K562 (cell line): ENCODE measurements around the gene PRCP. TPM values are rescaled to one million over a fixed set of nuclear protein-coding genes. Genes with fewer than 3 reads are reported as not detected.

Experiments used
- ATAC-seq: fragments of 200-7000 bp; cut with Tn5 transposase; 3 replicates; pipeline ENCODE4 v1.9.1; 2020; ENCODE audit warnings: moderate library complexity
- BruUV-seq: library from RNA; stranded (reverse); fragments of 400-500 nt; replicated peaks from 2 replicates; lab custom pipeline; 2021; lab: Mats Ljungman, UMichigan
- CTCF ChIA-PET: fragments of 300-600 bp; formaldehyde crosslinking; extraction: SDS; loops from one replicate; lab custom pipeline; 2021; ENCODE audit warnings: low intra/inter-chr PET ratio; lab: Yijun Ruan, JAX
- POLR2A ChIA-PET: fragments of 300-600, 350-650 bp; sonication (Branson Sonifier 250); formaldehyde crosslinking; extraction: SDS; loops from one replicate; lab custom pipeline; 2021; ENCODE audit warnings: antibody characterized with exemption, inconsistent platforms; lab: Yijun Ruan, JAX
- DNase-seq, 4 experiments: peaks; one replicate each; pipeline versions ENCODE4 v3.0.0 to v3.0.0-alpha.2; 2011 to 2018; ENCODE audit warnings: low spot score in 3 of 4, mixed read lengths in 3 of 4; ENCODE audit errors: extremely low read depth in 1 of 4
- FAIRE-seq: peaks from 2 replicates; lab custom pipeline; 2011; peaks lifted over from hg19 to GRCh38; lab: Jason Lieb, UNC
- H2AFZ ChIP-seq: 2 replicates; pipeline ENCODE4 v1.6.0; 2011; ENCODE audit warnings: low read depth, low read length, control low read depth, inconsistent platforms
- H3K27ac ChIP-seq: fragments of 200-600 bp; 3 replicates; pipeline ENCODE4 v1.8.0; 2011; ENCODE audit warnings: low read depth, mild to moderate bottlenecking, control low read depth, inconsistent platforms, low read length, moderate library complexity, mixed read lengths; ENCODE audit errors: extremely low read depth
- H3K27me3 ChIP-seq, 2 experiments: fragments of 300-600 bp in 1 of 2; 2 replicates in 1 of 2; 3 replicates in 1 of 2; pipeline versions ENCODE4 v1.6.0 to v1.8.0; 2011; ENCODE audit warnings: inconsistent platforms in 2 of 2, low read length in 2 of 2, mild to moderate bottlenecking in 1 of 2, mixed read lengths in 1 of 2, moderate library complexity in 1 of 2; ENCODE audit not compliant: control insufficient read depth in 2 of 2, insufficient read depth in 2 of 2
- H3K36me3 ChIP-seq: fragments of 300-600 bp; 3 replicates; pipeline ENCODE4 v1.8.0; 2011; ENCODE audit warnings: mild to moderate bottlenecking, low read length, inconsistent platforms; ENCODE audit not compliant: control insufficient read depth, insufficient read depth
- H3K4me1 ChIP-seq, 2 experiments: fragments of 200-600 bp in 1 of 2; replicated peaks in 1 of 2; 2 replicates in 1 of 2; 3 replicates in 1 of 2; pipeline versions ENCODE4 v1.5.1 to v1.8.0; 2011; ENCODE audit warnings: inconsistent platforms in 2 of 2, low read length in 2 of 2, mild to moderate bottlenecking in 1 of 2, mixed read lengths in 1 of 2, moderate library complexity in 1 of 2; ENCODE audit not compliant: control insufficient read depth in 2 of 2, insufficient read depth in 2 of 2
- H3K4me2 ChIP-seq: 2 replicates; pipeline ENCODE4 v1.6.1; 2011; ENCODE audit warnings: low read length, control low read depth, inconsistent platforms, mixed read lengths; ENCODE audit not compliant: insufficient read depth
- H3K4me3 ChIP-seq: fragments of 200-600 bp; sonication (generic), shearing (Covaris generic); 2 replicates; pipeline ENCODE4 v1.5.1; 2016; ENCODE audit warnings: control low read depth, inconsistent platforms
- H3K79me2 ChIP-seq: fragments of 200-600 bp; 3 replicates; pipeline ENCODE4 v1.8.0; 2011; ENCODE audit warnings: low read length, inconsistent platforms; ENCODE audit not compliant: control insufficient read depth, insufficient read depth
- H3K9ac ChIP-seq, 2 experiments: 2 replicates each; pipeline versions ENCODE4 v1.6.0 to v1.6.1; 2011; ENCODE audit warnings: low read depth in 2 of 2, low read length in 2 of 2, control low read depth in 1 of 2, inconsistent platforms in 1 of 2, mild to moderate bottlenecking in 1 of 2, mixed read lengths in 1 of 2; ENCODE audit not compliant: insufficient read depth in 1 of 2
- H3K9me1 ChIP-seq: one replicate; pipeline ENCODE4 v1.6.0; 2011; ENCODE audit warnings: inconsistent platforms, mild to moderate bottlenecking, low read length, moderate library complexity; ENCODE audit not compliant: control insufficient read depth, insufficient read depth
- H3K9me3 ChIP-seq: replicated peaks from 2 replicates; pipeline ENCODE4 v1.5.1; 2011; ENCODE audit warnings: low read depth, low read length, inconsistent platforms; ENCODE audit not compliant: control insufficient read depth, insufficient read depth
- H4K20me1 ChIP-seq: replicated peaks from 2 replicates; pipeline ENCODE4 v1.6.1; 2011; ENCODE audit warnings: low read length, inconsistent platforms, mixed read lengths; ENCODE audit not compliant: control insufficient read depth, insufficient read depth
- COPS2 ChIP-seq: fragments of 450-650 bp; conservative IDR thresholded peaks from 2 replicates; pipeline ENCODE4 v1.6.1; 2016; ENCODE audit warnings: mild to moderate bottlenecking, moderate library complexity
- MEF2D ChIP-seq: conservative IDR thresholded peaks from 2 replicates; pipeline ENCODE4 v1.6.1; 2016; ENCODE audit warnings: low read depth, missing genetic modification characterization, missing compliant biosample characterization
- MTA3 ChIP-seq: fragments of 450-650 bp; formaldehyde crosslinking; IDR thresholded peaks from 2 replicates; pipeline ENCODE4 v1.6.1; 2017; ENCODE audit warnings: mild to moderate bottlenecking, borderline replicate concordance
- ZNF785 ChIP-seq: fragments of 250-450 bp; sonication (Bioruptor Pico); IDR thresholded peaks from 2 replicates; pipeline ENCODE4 v1.4.0; 2020; ENCODE audit warnings: mild to moderate bottlenecking
- WGBS: fragments of 100-300 bp; shearing (Covaris generic); methylation state at CpG from one replicate; pipeline ENCODE4 v1.1.6; 2016; ENCODE audit warnings: low coverage, mixed read lengths; ENCODE audit not compliant: insufficient coverage; ENCODE audit errors: missing lambda C conversion rate; 5-methylcytosine and 5-hydroxymethylcytosine counted together
- in situ Hi-C: fragments of 300-500 bp; cut with MboI; formaldehyde crosslinking; loops from 4 replicates; pipeline ENCODE4 v1.15.0; 2018; ENCODE audit warnings: inconsistent platforms, mixed read lengths
- intact Hi-C: fragments of 100-400 bp; cut with micrococcal nuclease; formaldehyde crosslinking; loops from 2 replicates; pipeline ENCODE4 v1.14.2; 2022
- polyA plus RNA-seq, 8 experiments: library from polyadenylated mRNA; depleted of rRNA in 4 of 8; stranded (reverse) in 5 of 8; unstranded in 3 of 8; fragments of >200 nt; fragmentation: Nextera tagmentation in 2 of 8; fragmentation: Illumina TruSeq in 1 of 8; extraction: Ambion mirVana in 2 of 8; extraction: Trizol in 1 of 8; gene quantifications; 2 replicates each; pipeline versions ENCODE4 v1.2.1 to v1.2.3, GENCODE V29; 2011 to 2014; ENCODE audit warnings: inconsistent platforms in 1 of 8, missing spikeins in 1 of 8
- total RNA-seq, 7 experiments: library from RNA; depleted of rRNA in 6 of 7; stranded (reverse); fragments of >200 nt in 6 of 7; fragmentation: Illumina TruSeq in 2 of 7; extraction: Trizol in 2 of 7; gene quantifications; 2 replicates each; pipeline versions ENCODE4 v1.2.1 to v1.2.3, GENCODE V29; 2011 to 2021; ENCODE audit warnings: low replicate concordance in 1 of 7
- TF ChIP-seq, protein P1 (sequence below): fragments of 250-450 bp; sonication (Bioruptor Pico); IDR thresholded peaks from 2 replicates; pipeline ENCODE4 v1.5.0; 2021

The PRCP gene
- total and polyA plus RNA-seq, 9 of the 15 experiments (the other 6 are each of a cell fraction or from before 2014, with no cell fraction given): 9.5 to 43.1 (median 23.2) TPM

DNA sequence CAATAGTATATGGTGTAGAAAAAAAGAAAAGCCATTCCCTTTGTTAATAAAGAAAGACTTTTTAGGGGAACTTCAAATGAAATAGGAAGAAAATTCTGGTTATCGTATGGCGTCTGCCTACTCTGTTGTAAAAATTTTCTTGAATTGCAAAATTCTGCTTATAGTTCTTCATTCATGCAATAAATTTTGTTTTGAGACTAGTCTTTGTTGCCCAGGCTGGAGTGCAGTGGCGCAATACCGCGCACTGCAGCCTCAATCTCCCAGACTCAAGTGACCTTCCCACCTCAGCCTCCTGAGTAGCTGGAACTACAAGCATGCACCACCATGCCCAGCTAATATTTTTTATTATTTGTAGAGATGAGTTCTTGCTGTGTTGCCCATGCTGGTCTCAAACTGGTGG, 7.1 kb upstream of the PRCP start:
- FAIRE-seq: no peak
- no peak overlapping the region for H3K4me3 ChIP-seq
- H3K9me1 ChIP-seq: no peaks in the 10 kb centered on the region
- no peaks in the 10 kb centered on the region for H4K20me1 ChIP-seq
- no peak for DNase-seq
- ChIA-PET POLR2A (no interaction called here), CTCF (interaction anchor here (2.3 kb wide), 1 partner anchor 342 kb away, joined by 7 read pairs; no protein-coding TSS in a partner anchor)
- BruUV-seq: no TSS peak
- no peak overlapping the region for H2AFZ ChIP-seq
- no peak overlapping the region for H3K9ac ChIP-seq
- H3K4me2 ChIP-seq: no peak overlapping the region
- WGBS: 93% methylated on average over 5 of the region's 5 CpGs
- H3K4me1 ChIP-seq: peaks cover 0 to 17% of the 10 kb centered on the region in 2 experiments; a peak in 3 of 5 replicates
- no peaks in the 10 kb centered on the region for H3K27me3 ChIP-seq
- H3K36me3 ChIP-seq: peaks cover 7% of the 10 kb centered on the region; the same call in 2 of the 3 replicates
- ATAC-seq: no peak
- intact Hi-C loops (loop anchor here (5.0 to 10.0 kb wide), 4 partner anchors 85 to 907 kb away; partner anchors contain the start of gene ANKRD42), in situ Hi-C loops (loop anchor here (25.0 kb wide), 1 partner anchor 330 kb away; no protein-coding TSS in a partner anchor)
- TF ChIP-seq COPS2 (no peak), MEF2D (no peak), MTA3 (no peak), ZNF785 (CRISPR knock-in tag) (no peak)
- TF ChIP-seq, protein P1, sequence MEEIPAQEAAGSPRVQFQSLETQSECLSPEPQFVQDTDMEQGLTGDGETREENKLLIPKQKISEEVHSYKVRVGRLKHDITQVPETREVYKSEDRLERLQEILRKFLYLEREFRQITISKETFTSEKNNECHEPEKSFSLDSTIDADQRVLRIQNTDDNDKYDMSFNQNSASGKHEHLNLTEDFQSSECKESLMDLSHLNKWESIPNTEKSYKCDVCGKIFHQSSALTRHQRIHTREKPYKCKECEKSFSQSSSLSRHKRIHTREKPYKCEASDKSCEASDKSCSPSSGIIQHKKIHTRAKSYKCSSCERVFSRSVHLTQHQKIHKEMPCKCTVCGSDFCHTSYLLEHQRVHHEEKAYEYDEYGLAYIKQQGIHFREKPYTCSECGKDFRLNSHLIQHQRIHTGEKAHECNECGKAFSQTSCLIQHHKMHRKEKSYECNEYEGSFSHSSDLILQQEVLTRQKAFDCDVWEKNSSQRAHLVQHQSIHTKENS (CRISPR knock-in tag): no peak
- H3K9me3 ChIP-seq: 0 out of 2 replicates have a peak, but pooled peaks cover 2% of the 10 kb centered on the region
- H3K27ac ChIP-seq: no peak overlapping the region
- peaks cover 79% of the 10 kb centered on the region for H3K79me2 ChIP-seq
